Measurements from ENCODE around the gene OTUB1.

GRCh38 chr11:63993993-63994392, 7.8 kb downstream of the OTUB1 start:
- TF ChIP-seq, protein P1, sequence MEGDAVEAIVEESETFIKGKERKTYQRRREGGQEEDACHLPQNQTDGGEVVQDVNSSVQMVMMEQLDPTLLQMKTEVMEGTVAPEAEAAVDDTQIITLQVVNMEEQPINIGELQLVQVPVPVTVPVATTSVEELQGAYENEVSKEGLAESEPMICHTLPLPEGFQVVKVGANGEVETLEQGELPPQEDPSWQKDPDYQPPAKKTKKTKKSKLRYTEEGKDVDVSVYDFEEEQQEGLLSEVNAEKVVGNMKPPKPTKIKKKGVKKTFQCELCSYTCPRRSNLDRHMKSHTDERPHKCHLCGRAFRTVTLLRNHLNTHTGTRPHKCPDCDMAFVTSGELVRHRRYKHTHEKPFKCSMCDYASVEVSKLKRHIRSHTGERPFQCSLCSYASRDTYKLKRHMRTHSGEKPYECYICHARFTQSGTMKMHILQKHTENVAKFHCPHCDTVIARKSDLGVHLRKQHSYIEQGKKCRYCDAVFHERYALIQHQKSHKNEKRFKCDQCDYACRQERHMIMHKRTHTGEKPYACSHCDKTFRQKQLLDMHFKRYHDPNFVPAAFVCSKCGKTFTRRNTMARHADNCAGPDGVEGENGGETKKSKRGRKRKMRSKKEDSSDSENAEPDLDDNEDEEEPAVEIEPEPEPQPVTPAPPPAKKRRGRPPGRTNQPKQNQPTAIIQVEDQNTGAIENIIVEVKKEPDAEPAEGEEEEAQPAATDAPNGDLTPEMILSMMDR (IDR thresholded peaks at IDR 0.05): no peak
- no peak for TF ChIP-seq POLR2A (IDR thresholded peaks at IDR 0.05)

Measured in heart left ventricle (tissue), 13 donors.